T-helper 1 cell (primary cell): ENCODE results near the gene RSPH1.

Source experiments
- DNase-seq, 5 donors: peaks; one replicate each; pipeline ENCODE4 v3.0.0-alpha.2; 2012 to 2020

RSPH1 gene

GRCh38 chr21:42512346-42513034, 16.5 kb upstream of the RSPH1 start:
- DNase-seq, result no peak

GRCh38 chr21:42509244-42509643, 13.2 kb upstream of the RSPH1 start:
- DNase-seq, result no peak

GRCh38 chr21:42508371-42508770, 12.3 kb upstream of the RSPH1 start:
- DNase-seq, result no peak

GRCh38 chr21:42507418-42507817, 11.4 kb upstream of the RSPH1 start:
- DNase-seq, result no peak

- no peak for DNase-seq
These were observed 9.2 kb upstream of the RSPH1 start for GRCh38 chr21:42505090-42505726.

- no peak for DNase-seq
These were observed 7.7 kb upstream of the RSPH1 start for GRCh38 chr21:42503711-42504110.

- DNase-seq, result no peak
These were observed 4.7 kb upstream of the RSPH1 start for GRCh38 chr21:42500736-42501135.

- no peak for DNase-seq
These were observed 4.2 kb upstream of the RSPH1 start for GRCh38 chr21:42500225-42500624.

- no peak for DNase-seq
These were observed 3.6 kb upstream of the RSPH1 start for GRCh38 chr21:42499444-42500112.

GRCh38 chr21:42498012-42498411, 2.0 kb upstream of the RSPH1 start:
- no peak for DNase-seq

- DNase-seq, result no peak
These were observed 797 bp upstream of the RSPH1 start for GRCh38 chr21:42496839-42497202.

- DNase-seq, result no peak
These were observed 282 bp downstream of the RSPH1 start for GRCh38 chr21:42495765-42496119.

GRCh38 chr21:42495027-42495426, 997 bp downstream of the RSPH1 start:
- DNase-seq, result no peak

- no peak for DNase-seq
These were observed 2.6 kb downstream of the RSPH1 start for GRCh38 chr21:42493109-42494060.

GRCh38 chr21:42492201-42492600, 3.8 kb downstream of the RSPH1 start:
- no peak for DNase-seq

- no peak for DNase-seq
These were observed 4.7 kb downstream of the RSPH1 start for GRCh38 chr21:42491328-42491727.

GRCh38 chr21:42490720-42491119, 5.3 kb downstream of the RSPH1 start:
- DNase-seq, result no peak

GRCh38 chr21:42489991-42490390, 6.0 kb downstream of the RSPH1 start:
- DNase-seq, result no peak

- DNase-seq, result no peak
These were observed 6.9 kb downstream of the RSPH1 start for GRCh38 chr21:42489006-42489563.

- DNase-seq, result no peak
These were observed 9.5 kb downstream of the RSPH1 start for GRCh38 chr21:42486531-42486930.

GRCh38 chr21:42486072-42486471, 10.0 kb downstream of the RSPH1 start:
- DNase-seq, result no peak

GRCh38 chr21:42484966-42485365, 11.1 kb downstream of the RSPH1 start:
- no peak for DNase-seq

GRCh38 chr21:42481169-42481568, 14.9 kb downstream of the RSPH1 start:
- DNase-seq, result no peak
